Endothelial cell of umbilical vein (primary cell): ENCODE results near the gene ELMO1. TPM values are rescaled to one million over a fixed set of nuclear protein-coding genes. Genes with fewer than 3 reads are reported as not detected.

Experiments used
- BruUV-seq: library from RNA; stranded (reverse); fragments of 400-500 nt; replicated peaks from 2 replicates; lab custom pipeline; 2021; lab: Mats Ljungman, UMichigan
- CTCF ChIA-PET: fragments of 300-600, 350-600 bp; sonication (Branson Sonifier 250); formaldehyde crosslinking; loops from one replicate; lab custom pipeline; 2021; ENCODE audit warnings: antibody characterized with exemption, inconsistent platforms; lab: Charles Lee
- POLR2A ChIA-PET: fragments of 300-600, 350-600 bp; sonication (Branson Sonifier 250); formaldehyde crosslinking; loops from one replicate; lab custom pipeline; 2021; ENCODE audit warnings: antibody characterized with exemption, inconsistent platforms; lab: Charles Lee
- DNase-seq: peaks from one replicate; pipeline ENCODE4 v3.0.0-alpha.2; 2011; ENCODE audit warnings: low read depth, low spot score
- FAIRE-seq: peaks from 2 replicates; lab custom pipeline; 2011; peaks lifted over from hg19 to GRCh38; lab: Jason Lieb, UNC
- H2AFZ ChIP-seq: 2 replicates; pipeline ENCODE4 v1.6.0; 2012; ENCODE audit warnings: low read depth, low read length, control low read depth, inconsistent platforms
- H3K27ac ChIP-seq: 2 replicates; pipeline ENCODE4 v1.5.1; 2011; ENCODE audit warnings: low read depth, mild to moderate bottlenecking, control low read depth, low read length, moderate library complexity; ENCODE audit not compliant: insufficient read depth
- H3K27me3 ChIP-seq, 2 experiments: 2 replicates each; pipeline versions ENCODE4 v1.6.0 to v1.6.1; 2011; ENCODE audit warnings: low read length in 2 of 2, mixed read lengths in 1 of 2; ENCODE audit not compliant: control insufficient read depth in 2 of 2, insufficient read depth in 2 of 2
- H3K36me3 ChIP-seq, 2 experiments: 2 replicates in 1 of 2; 3 replicates in 1 of 2; pipeline ENCODE4 v1.5.1; 2011; ENCODE audit warnings: low read length in 2 of 2, mild to moderate bottlenecking in 1 of 2, moderate library complexity in 1 of 2; ENCODE audit not compliant: control insufficient read depth in 2 of 2, insufficient read depth in 2 of 2; ENCODE audit errors: extremely low read depth in 1 of 2
- H3K4me1 ChIP-seq: 3 replicates; pipeline ENCODE4 v1.5.1; 2011; ENCODE audit warnings: mild to moderate bottlenecking, low read length; ENCODE audit not compliant: control insufficient read depth, insufficient read depth; ENCODE audit errors: extremely low read depth
- H3K4me2 ChIP-seq: 2 replicates; pipeline ENCODE4 v1.6.1; 2011; ENCODE audit warnings: low read length, control low read depth, mixed read lengths; ENCODE audit not compliant: insufficient read depth
- H3K4me3 ChIP-seq, 3 experiments: fragments of 200-600 bp in 1 of 3; sonication (generic), shearing (Covaris generic) in 1 of 3; replicated peaks in 1 of 3; 2 replicates each; pipeline ENCODE4 v1.5.1; 2011 to 2016; ENCODE audit warnings: control low read depth in 3 of 3, low read length in 3 of 3, mild to moderate bottlenecking in 2 of 3, inconsistent platforms in 1 of 3, low read depth in 1 of 3, moderate library complexity in 1 of 3; ENCODE audit not compliant: insufficient read depth in 1 of 3
- H3K79me2 ChIP-seq: 2 replicates; pipeline ENCODE4 v1.6.0; 2012; ENCODE audit warnings: low read length, inconsistent platforms; ENCODE audit not compliant: control insufficient read depth, insufficient read depth
- H3K9ac ChIP-seq: replicated peaks from 2 replicates; pipeline ENCODE3; 2011; ENCODE audit warnings: low read length, control low read depth; ENCODE audit not compliant: insufficient read depth; ENCODE audit errors: extremely low read depth
- H3K9me1 ChIP-seq: replicated peaks from 3 replicates; pipeline ENCODE4 v1.6.0; 2011; ENCODE audit warnings: mild to moderate bottlenecking, low read length; ENCODE audit not compliant: control insufficient read depth, insufficient read depth; ENCODE audit errors: extremely low read depth
- H3K9me3 ChIP-seq: replicated peaks from 2 replicates; pipeline ENCODE4 v1.5.1; 2012; ENCODE audit warnings: low read length, inconsistent platforms; ENCODE audit not compliant: control insufficient read depth, insufficient read depth
- H4K20me1 ChIP-seq: replicated peaks from 2 replicates; pipeline ENCODE3; 2011; ENCODE audit warnings: mild to moderate bottlenecking, low read length; ENCODE audit not compliant: control insufficient read depth, insufficient read depth; ENCODE audit errors: extremely low read depth
- CTCF ChIP-seq, 2 donors: IDR thresholded peaks; 1 replicate in 1 of 2; 2 replicates in 1 of 2; pipeline ENCODE4 v1.5.1; 2011; ENCODE audit warnings: low read length in 2 of 2, mild to moderate bottlenecking in 2 of 2, moderate library complexity in 2 of 2, control low read depth in 1 of 2, inconsistent platforms in 1 of 2, low read depth in 1 of 2; ENCODE audit not compliant: insufficient read depth in 1 of 2; ENCODE audit errors: extremely low read depth in 1 of 2
- EZH2 ChIP-seq: IDR thresholded peaks from 2 replicates; pipeline ENCODE4 v1.6.1; 2012; ENCODE audit warnings: borderline replicate concordance, low read depth, mild to moderate bottlenecking, moderate library complexity, low read length, inconsistent platforms; ENCODE audit not compliant: severe bottlenecking
- FOS ChIP-seq: IDR thresholded peaks from 2 replicates; pipeline ENCODE4 v1.6.1; 2011; ENCODE audit warnings: mild to moderate bottlenecking, low read length, moderate library complexity, borderline replicate concordance; ENCODE audit not compliant: insufficient read depth
- GATA2 ChIP-seq: IDR thresholded peaks from 2 replicates; pipeline ENCODE4 v1.7.0; 2011; ENCODE audit warnings: low read depth, mild to moderate bottlenecking, moderate library complexity, mixed read lengths, low read length; ENCODE audit not compliant: insufficient read length, insufficient read depth
- JUN ChIP-seq: IDR thresholded peaks from 2 replicates; pipeline ENCODE4 v1.6.1; 2011; ENCODE audit warnings: borderline replicate concordance, low read depth; ENCODE audit not compliant: insufficient read length, insufficient read depth
- MAX ChIP-seq: IDR thresholded peaks from 2 replicates; pipeline ENCODE4 v1.6.1; 2011; ENCODE audit not compliant: insufficient read depth, insufficient read length
- MYC ChIP-seq: IDR thresholded peaks from one replicate; pipeline ENCODE4 v1.6.1; 2011; ENCODE audit warnings: mild to moderate bottlenecking, low read depth, low read length
- POLR2A ChIP-seq: IDR thresholded peaks from 2 replicates; pipeline ENCODE4 v1.6.1; 2012; ENCODE audit warnings: low read depth, mild to moderate bottlenecking, control low read depth, low read length
- POLR2AphosphoS5 ChIP-seq: IDR thresholded peaks from 2 replicates; pipeline ENCODE4 v1.6.1; 2012; ENCODE audit warnings: low read depth, mild to moderate bottlenecking, control low read depth, low read length, moderate library complexity; ENCODE audit not compliant: insufficient read depth
- dilution Hi-C: fragments of 300-500 bp; cut with MboI; formaldehyde crosslinking; loops from one replicate; pipeline ENCODE4 v1.15.0; 2019; ENCODE audit warnings: low sequenced_read_pairs; ENCODE audit not compliant: extremely low pct_ligation_motif_present
- intact Hi-C: fragments of 100-400 bp; cut with micrococcal nuclease; formaldehyde crosslinking; loops from one replicate; pipeline ENCODE4 v1.10.0; 2022
- polyA plus RNA-seq, 4 experiments: library from polyadenylated mRNA; depleted of rRNA in 3 of 4; stranded (reverse) in 3 of 4; unstranded in 1 of 4; fragments of >200 nt; gene quantifications; 2 replicates each; pipeline versions ENCODE4 v1.2.1 to v1.2.3, GENCODE V29; 2011 to 2012; ENCODE audit warnings: missing spikeins in 1 of 4
- total RNA-seq: library from RNA; stranded (reverse); gene quantifications from 2 replicates; pipeline ENCODE4 v1.2.3, GENCODE V29; 2021

The ELMO1 gene
- total and polyA plus RNA-seq, 2 donors (not counting 3 experiments of a cell fraction or from before 2014, with no cell fraction given): 17.0 to 30.6 TPM

- intact Hi-C loops: no loop called here
- dilution Hi-C loops: no loop called here
- Histone ChIP-seq H3K27ac (no peak overlapping the region), H3K36me3 (no peaks in the 10 kb centered on the region), H2AFZ (no peak overlapping the region), H3K9ac (no peak overlapping the region), H4K20me1 (no peaks in the 10 kb centered on the region), H3K4me3 (no peak overlapping the region), H3K9me3 (no peaks in the 10 kb centered on the region), H3K9me1 (no peaks in the 10 kb centered on the region), H3K79me2 (no peaks in the 10 kb centered on the region), H3K4me2 (no peak overlapping the region), H3K4me1 (no peaks in the 10 kb centered on the region), H3K27me3 (no peaks in the 10 kb centered on the region)
- TF ChIP-seq POLR2AphosphoS5 (no peak), EZH2 (no peak), FOS (no peak), POLR2A (no peak), MYC (no peak), JUN (no peak), GATA2 (no peak), CTCF (IDR thresholded peaks at IDR 0.05; ENCODE audit: extremely low read depth in 1 of 2, insufficient read depth in 1 of 2, low read depth in 1 of 2, low read length in 2 of 2) (no peak), MAX (no peak)
- ChIA-PET POLR2A (no interaction called here), CTCF (interaction anchor here (0.8 to 1.0 kb wide), 2 partner anchors 10 to 19 kb away, joined by 3 read pairs; no protein-coding TSS in a partner anchor)
- peak; percentile 30 for DNase-seq
- FAIRE-seq: no peak
- no TSS peak for BruUV-seq
Observed at GRCh38 chr7:37265006-37265405, 183.7 kb downstream of the ELMO1 start.
